RWPE1 (cell line): ENCODE results near the gene ADIG.
"Not testable (repeated sequence)": the region's sequence is repeated elsewhere in the genome, so short reads cannot be mapped to it uniquely, and the experiment has no call there.

ENCODE experiments used
- CTCF ChIA-PET: fragments of 350-600 bp; sonication (Branson Sonifier 250); formaldehyde crosslinking; extraction: SDS; loops from one replicate; lab custom pipeline; 2021; lab: Yijun Ruan, JAX
- POLR2A ChIA-PET: fragments of 400-600 bp; formaldehyde crosslinking; extraction: SDS; loops from one replicate; lab custom pipeline; 2020; ENCODE audit warnings: antibody characterized with exemption; ENCODE audit not compliant: low non-redundant PET; lab: Yijun Ruan, JAX
- DNase-seq: peaks from one replicate; pipeline ENCODE4 v3.0.0; 2012; ENCODE audit warnings: low spot score
- H3K27ac ChIP-seq: fragments of 450-650 bp; 2 replicates; pipeline ENCODE4 v1.5.1; 2017
- TF ChIP-seq, protein P1 (sequence below): fragments of 450-650 bp; conservative IDR thresholded peaks from 2 replicates; pipeline ENCODE4 v1.5.1; 2017; ENCODE audit warnings: low read depth, mild to moderate bottlenecking

ADIG gene

GRCh38 chr20:38589967-38590675 is 9.1 kb downstream of the ADIG start:
- ChIA-PET POLR2A (no interaction called here), CTCF (no interaction called here)
- DNase-seq: no peak
- H3K27ac ChIP-seq: no peak overlapping the region
- TF ChIP-seq, protein P1, sequence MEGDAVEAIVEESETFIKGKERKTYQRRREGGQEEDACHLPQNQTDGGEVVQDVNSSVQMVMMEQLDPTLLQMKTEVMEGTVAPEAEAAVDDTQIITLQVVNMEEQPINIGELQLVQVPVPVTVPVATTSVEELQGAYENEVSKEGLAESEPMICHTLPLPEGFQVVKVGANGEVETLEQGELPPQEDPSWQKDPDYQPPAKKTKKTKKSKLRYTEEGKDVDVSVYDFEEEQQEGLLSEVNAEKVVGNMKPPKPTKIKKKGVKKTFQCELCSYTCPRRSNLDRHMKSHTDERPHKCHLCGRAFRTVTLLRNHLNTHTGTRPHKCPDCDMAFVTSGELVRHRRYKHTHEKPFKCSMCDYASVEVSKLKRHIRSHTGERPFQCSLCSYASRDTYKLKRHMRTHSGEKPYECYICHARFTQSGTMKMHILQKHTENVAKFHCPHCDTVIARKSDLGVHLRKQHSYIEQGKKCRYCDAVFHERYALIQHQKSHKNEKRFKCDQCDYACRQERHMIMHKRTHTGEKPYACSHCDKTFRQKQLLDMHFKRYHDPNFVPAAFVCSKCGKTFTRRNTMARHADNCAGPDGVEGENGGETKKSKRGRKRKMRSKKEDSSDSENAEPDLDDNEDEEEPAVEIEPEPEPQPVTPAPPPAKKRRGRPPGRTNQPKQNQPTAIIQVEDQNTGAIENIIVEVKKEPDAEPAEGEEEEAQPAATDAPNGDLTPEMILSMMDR: no peak

GRCh38 chr20:38590676-38591473 is 9.9 kb downstream of the ADIG start:
- H3K27ac ChIP-seq: no peak overlapping the region
- TF ChIP-seq, protein P1: no peak
- POLR2A ChIA-PET: no interaction called here
- CTCF ChIA-PET: no interaction called here
- no peak for DNase-seq

- no peak overlapping the region for H3K27ac ChIP-seq
- ChIA-PET POLR2A (no interaction called here), CTCF (interaction anchor here (0.6 kb wide), 1 partner anchor 37 kb away, joined by 3 read pairs; no protein-coding TSS in a partner anchor)
- TF ChIP-seq, protein P1: no peak
- DNase-seq: no peak
These were observed 10.7 kb downstream of the ADIG start for GRCh38 chr20:38591474-38592410.

DNA sequence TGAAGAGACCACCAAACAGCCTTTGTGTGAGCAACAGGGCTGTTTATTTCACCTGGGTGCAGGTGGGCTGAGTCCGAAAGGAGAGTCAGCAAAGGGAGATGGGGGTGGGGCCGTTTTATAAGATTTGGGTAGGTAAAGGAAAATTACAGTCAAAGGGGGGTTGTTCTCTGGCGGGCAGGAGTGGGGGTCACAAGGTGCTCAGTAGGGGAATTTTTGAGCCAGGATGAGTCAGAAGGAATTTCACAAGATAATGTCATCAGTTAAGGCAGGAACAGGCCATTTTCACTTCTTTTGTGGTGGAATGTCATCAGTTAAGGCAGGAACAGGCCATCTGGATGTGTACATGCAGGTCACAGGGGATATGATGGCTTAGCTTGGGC is 11.4 kb downstream of the ADIG start:
- H3K27ac ChIP-seq, POLR2A ChIA-PET, DNase-seq: not testable (repeated sequence)
- CTCF ChIA-PET: interaction anchor here (0.6 kb wide), 1 partner anchor 36 kb away, joined by 3 read pairs; no protein-coding TSS in a partner anchor

DNA sequence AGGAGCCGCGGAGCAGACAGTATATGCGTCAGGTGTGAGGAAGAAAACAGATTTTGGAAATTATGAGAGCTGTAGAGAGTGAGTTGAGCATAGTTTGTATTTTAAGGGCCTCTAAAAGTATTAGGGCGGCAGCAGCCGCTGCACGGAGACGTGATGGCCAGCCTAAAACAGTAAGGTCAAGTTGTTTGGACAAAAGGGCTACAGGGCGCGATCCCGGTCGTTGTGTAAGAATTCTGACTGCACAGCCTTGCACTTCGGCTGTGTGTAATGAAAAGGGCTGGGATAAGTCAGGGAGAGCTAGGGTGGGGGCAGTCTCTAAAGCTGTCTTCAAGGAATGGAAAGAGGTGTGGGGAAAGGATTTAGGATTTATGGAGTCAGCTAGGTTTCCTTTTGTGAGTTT is 13.3 kb downstream of the ADIG start:
- CTCF ChIA-PET, H3K27ac ChIP-seq, POLR2A ChIA-PET, DNase-seq: not testable (repeated sequence)

DNA sequence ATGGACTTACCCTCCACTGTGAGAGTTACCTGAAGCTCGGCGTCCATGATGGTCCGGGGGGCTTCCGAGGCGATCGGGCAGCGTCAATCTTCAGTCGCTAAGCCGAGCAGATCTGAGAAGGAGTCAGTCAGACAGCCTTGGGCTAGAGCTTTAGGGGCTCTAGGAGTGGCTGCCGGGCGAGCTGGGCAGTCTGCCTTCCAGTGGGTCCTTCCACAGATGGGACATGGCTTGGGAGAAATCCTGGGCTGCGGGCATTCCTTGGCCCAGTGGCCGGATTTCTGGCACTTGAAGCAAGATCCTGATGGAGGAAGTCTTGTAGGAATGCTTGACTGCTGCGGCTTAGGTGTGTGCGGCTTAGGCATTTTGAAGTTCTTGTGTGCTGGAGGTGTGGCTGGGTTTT is 14.9 kb downstream of the ADIG start:
- H3K27ac ChIP-seq, POLR2A ChIA-PET, DNase-seq, CTCF ChIA-PET: not testable (repeated sequence)

GRCh38 chr20:38599410-38599882 is 18.4 kb downstream of the ADIG start:
- TF ChIP-seq, protein P1: no peak
- ChIA-PET CTCF (interaction anchor here (0.6 kb wide), 2 partner anchors 330 to 363 kb away, joined by 3 read pairs; partner anchors contain the start of gene DHX35), POLR2A (no interaction called here)
- H3K27ac ChIP-seq: no peak overlapping the region
- peak; percentile 71 for DNase-seq
